HG03066 (cell line): ENCODE results near the gene DIRAS2.

Experiments
- ATAC-seq: cut with Tn5 transposase; IDR thresholded peaks from one replicate; pipeline ENCODE4 v1.9.1; 2021; ENCODE audit warnings: low read depth; ENCODE audit not compliant: unreplicated experiment

DIRAS2 gene

DNA sequence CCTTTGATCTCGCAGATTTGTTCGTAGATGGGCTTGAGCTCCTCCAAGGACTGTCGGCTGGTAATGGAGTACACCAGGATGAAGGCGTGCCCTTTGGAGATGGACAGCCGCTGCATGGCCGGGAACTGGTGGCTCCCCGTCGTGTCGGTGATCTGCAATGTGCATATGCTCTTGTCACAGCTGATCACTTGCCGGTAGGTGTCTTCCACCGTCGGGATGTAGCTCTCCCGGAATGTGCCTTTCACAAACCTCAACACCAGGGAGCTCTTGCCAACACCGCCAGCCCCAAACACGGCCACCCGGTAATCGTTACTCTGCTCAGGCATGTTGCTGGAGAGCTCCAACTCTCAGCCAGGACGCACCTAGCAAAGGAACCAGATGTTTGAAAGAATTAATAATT lies 29.1 kb downstream of the DIRAS2 start:
- ATAC-seq, result no peak

DNA sequence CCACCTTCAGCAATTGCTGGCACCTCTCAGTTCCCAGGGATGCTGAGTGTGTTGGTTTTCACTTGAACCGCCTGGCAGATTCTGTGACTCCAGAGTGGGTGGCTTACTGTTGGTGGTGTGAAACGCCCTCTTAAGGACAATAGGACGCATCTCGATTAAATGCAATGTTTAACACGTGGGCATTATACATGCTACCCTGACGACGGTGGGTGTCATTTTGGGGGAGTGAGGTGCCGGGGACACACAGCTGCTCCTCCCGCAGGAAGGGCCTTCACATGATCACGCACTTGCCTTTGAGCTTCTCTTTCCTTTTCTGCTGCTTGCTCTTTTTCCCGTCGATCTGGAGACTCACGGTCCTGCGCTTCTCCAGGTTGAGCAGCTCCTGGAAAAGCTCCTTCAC lies 29.7 kb downstream of the DIRAS2 start:
- no peak for ATAC-seq

DNA sequence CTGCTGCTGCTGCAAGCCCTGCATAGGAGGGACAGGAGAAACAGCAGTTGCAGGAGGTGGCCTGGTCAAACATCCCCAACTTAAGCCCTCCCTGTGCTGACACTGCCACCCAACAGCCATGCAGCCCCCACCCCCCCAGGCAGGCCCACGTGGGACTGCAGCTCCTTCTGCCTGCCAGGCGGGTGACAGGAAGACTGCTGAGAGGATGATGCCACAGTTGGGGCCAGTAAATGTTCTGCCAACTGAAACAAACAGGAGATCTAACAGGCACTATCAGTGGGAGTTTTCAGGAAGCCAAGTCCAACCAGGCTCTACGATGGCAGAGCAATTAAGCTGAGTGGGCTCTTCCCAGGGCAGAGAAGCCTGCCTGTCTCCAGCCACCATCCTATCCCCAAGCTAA lies 31.1 kb downstream of the DIRAS2 start:
- ATAC-seq, result no peak

DNA sequence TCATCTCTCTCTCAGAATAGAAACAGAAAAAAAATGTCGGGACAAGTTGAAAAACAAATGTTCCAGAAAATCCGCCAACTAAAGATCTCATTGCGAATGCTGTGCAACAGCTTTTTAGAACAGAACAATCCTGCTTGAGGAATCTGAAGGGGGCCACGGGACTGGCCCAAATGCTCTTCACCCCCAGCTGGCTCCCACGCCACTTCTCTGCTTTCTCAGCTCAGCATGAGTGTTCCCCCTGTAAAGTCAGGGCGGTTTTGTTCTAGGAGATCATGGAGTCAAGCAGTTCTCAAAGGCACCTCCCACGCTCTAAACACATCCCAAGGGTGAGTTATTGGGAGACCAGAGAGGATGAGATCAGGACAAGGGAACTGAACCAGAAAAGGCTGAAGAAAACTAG lies 31.5 kb downstream of the DIRAS2 start:
- ATAC-seq, result no peak

DNA sequence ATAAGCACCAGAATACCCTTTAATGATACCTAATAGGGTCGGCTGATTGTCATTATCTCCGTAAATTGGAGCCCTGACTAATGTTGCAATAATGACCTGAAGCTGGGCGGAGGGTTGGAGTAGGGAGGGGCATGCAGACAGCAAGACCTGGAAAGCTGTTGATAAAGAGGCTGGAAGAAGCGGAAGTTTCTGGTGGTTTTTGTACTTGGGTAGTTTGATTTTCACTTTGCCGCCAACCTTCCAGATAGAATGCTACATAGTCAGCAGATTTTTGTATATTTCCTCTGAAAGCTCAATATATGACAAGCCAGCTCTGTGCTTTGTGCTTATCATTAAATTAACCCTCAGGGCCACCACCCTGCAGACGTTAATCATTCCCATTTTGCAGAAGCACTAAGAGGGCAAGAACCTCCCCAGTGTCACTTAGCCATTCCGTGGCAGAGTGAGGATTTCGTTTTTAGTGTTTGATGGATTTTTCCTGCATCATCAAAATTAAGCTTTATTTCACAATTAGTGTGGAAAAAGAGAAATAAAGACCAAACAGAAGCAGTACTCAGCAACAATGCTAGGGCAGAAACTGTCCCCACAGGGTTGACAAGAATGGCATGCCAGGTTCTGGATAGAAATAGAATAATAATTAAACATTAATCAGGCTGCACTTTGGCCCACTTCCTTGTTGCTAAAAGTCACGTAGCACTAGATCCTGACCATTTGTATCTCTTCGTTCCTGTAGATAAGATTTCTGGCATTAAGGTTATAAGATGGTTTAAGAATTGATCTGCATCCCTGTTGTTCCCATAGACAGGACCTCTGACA lies 34.7 kb downstream of the DIRAS2 start:
- ATAC-seq, result no peak

DNA sequence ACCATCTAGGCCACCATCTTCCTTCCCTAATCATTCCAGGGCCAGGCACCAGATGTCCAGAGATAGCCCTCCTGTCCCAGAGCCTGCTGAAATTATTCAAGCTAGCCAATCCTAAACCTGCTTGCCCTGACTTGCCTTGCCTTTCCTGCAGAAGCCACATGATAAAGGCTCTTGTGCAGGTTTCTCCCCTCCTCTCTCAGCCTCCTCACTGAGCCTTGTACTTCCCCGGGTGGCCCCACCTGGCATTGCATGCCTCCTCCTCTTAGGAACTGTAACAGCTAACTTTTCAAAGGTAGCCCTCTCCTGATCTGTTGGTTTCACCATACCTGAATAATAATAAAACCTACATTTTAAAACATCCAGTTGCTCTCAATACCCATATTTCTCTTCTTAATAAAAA lies 42.6 kb downstream of the DIRAS2 start:
- no peak for ATAC-seq

DNA sequence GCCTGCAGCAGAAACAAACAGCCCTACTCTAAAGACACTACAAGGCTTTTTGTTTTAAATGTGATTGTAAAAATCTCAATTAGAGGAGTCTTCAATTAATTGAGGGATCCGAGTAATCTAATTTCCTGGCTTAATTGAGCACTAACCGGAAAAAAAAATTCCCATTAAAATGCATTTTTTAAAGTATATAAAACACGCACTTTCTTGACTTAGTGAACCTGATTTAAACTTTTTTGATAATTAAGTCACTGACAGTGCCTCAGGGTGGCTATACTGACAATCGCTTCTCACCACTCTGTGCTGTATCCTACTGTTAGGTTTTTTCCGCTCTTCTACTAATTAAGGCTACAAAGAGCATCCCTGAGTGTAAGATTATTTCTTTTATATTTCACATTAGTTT lies 44.4 kb downstream of the DIRAS2 start:
- no peak for ATAC-seq

DNA sequence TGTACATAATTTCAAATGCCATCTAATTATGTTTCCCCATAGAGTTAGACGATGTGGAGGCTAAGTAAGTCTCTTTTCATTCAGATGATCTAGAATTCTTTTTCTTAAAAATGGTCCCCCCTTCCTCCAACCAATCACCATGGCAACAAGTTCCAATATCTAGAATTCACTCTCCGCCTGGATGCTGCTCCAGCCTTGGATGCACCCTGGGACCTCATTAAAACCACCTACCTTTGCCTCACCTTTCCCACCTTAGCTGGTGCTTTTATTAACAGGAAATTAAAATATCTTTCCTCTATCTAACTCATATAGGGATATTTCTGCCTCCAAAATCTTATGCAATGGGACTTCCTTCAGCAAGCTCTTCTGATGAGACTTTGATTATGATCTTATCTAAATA lies 49.0 kb downstream of the DIRAS2 start:
- ATAC-seq, result no peak

DNA sequence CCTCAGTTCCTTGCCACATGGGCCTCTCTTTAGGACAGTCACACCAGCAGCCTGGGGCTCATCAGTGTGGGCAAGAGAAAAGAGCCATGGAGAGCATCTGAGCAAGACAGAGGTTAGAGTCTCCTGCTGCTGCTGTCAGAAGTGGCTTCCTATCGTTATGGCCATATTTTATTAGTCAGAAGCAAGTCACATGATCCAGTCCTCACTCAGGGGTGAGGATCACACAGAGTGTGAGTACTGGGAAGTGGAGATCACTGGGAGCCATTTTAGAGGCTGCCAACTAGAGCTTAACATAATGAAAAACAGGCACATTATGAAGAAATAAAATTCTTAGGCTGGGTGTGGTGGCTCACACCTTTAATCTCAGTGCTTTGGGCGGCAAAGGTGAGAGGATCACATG lies 62.0 kb downstream of the DIRAS2 start:
- no peak for ATAC-seq

DNA sequence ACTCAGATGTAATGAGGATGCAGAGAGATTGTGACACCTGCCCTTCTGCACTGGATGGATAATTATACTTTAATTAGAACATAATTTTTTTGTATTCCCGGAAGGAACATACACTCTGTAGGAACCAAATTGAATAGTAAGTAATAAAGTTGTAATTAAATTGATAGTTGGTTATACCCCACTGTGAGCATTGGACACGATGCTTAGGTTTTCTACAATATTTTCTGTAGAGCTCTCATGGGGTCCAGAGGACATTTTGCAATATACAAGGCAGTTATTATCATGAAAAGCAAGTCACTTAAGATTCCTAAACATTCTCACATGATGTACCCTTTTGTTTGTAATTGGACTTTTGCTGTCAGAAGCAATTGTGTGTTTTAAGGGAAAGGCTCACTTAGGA lies 63.4 kb downstream of the DIRAS2 start:
- ATAC-seq, result no peak

DNA sequence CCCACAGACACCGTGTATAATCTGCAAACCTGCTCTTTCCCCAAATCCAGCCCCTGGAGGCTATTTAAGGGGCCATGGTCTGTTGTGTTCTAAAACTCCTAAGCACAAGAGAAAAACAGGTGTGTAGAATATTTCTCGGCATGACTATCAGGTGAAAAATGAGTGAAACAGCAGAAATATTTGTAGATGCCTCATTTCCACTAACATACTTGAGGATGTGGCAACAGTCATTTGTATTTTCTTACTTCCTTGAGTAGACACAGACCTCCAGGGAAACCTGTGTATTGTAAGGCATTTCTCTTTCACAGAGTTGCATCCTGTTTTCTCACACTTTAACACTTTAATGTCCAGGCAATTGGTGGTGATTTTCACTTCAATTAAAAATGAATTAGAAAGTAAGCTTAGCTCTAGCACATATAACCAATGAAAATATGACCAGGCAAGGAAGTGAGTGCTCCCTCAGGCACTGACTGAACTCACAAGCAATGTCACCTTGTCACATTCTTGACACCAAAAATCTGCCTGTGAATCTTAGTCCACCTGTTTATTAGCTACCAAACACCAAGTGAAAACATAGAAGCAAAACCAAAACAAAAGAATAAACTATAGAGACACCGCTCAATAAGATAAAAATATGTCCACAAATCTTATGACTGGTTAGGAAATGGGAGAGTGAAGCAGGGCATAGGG lies 64.4 kb downstream of the DIRAS2 start:
- no peak for ATAC-seq

DNA sequence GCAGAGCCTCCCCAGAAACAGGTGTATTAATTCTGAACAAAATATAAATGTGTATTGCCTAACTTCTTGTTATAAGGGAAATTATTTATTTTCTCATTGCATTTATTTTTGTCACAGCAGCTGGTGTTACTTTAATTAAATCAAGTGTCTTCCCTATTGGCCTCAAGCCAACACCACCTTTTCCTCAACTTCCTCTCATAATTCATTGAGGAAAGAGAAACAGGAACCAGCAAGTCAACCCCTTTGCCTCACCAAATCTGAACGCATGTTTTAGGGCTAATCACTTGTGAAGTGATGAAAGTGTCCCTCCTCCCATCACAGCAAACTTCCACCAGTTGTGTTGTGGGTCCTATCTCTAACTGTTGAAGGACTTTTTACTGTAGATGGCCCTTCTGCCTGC lies 73.1 kb downstream of the DIRAS2 start:
- ATAC-seq, result no peak

DNA sequence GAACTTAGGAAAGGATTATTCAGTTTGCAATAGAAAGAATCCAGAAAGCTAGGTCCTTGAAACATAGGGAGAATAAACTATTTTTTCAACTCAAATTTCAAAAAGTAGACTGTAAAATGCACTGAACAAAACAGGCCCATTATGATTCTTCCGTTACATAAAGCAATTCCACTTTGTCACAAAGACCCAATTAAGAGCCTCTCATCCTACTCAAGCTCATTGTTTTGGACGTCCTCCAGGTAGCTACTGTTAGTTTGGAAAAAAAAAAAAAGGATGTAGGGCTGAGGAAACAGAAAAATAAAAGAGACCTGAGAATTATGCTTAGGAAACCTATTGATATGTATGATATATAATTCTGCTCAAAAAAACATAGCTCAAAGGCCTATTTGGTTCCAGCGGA lies 74.0 kb downstream of the DIRAS2 start:
- ATAC-seq, result no peak

DNA sequence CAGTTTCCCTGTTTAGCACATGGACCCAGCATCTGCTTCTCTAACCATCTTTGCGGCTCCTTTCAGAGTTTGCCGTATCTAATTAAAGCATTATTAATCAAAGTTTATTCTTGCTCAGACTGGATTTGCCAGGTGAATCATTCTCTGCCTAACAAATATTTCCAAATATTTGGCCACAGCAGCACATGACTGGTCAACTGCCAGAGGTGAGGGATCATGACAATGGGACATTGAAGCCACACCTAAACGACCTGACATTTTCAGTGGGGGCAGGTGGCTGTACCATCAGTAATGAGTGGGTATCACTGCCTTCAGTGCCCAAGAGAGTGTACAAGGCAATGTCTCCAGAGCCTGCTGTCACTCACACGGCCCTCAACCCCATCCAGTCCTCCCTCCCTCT lies 80.4 kb downstream of the DIRAS2 start:
- no peak for ATAC-seq
